ENCODE results near the gene RNASE9.
"Not testable (repeated sequence)": the region's sequence is repeated elsewhere in the genome, so short reads cannot be mapped to it uniquely, and the experiment has no call there.

RNASE9 gene

GRCh38 chr14:20515846-20516245 lies 45.0 kb downstream of the RNASE9 start:
- no peak for DNase-seq

GRCh38 chr14:20512177-20512905 lies 48.5 kb downstream of the RNASE9 start:
- no peak for DNase-seq

GRCh38 chr14:20508367-20508766 lies 52.5 kb downstream of the RNASE9 start:
- no peak for DNase-seq

GRCh38 chr14:20507537-20507936 lies 53.3 kb downstream of the RNASE9 start:
- DNase-seq: not testable (repeated sequence)

- DNase-seq: not testable (repeated sequence)
These were observed 54.1 kb downstream of the RNASE9 start for GRCh38 chr14:20506752-20507151.

- DNase-seq: not testable (repeated sequence)
These were observed 54.6 kb downstream of the RNASE9 start for GRCh38 chr14:20506276-20506675.

Data from SW 1271 (cell line).